SK-N-SH treated with all-trans-retinoic acid at 6 μM for 48 hours (cell line): ENCODE results near the gene PTPRT.

ENCODE experiments used
- ARNTL ChIP-seq: fragments of 450-650 bp; formaldehyde crosslinking; IDR thresholded peaks from 2 replicates; pipeline ENCODE4 v1.5.0; 2020; ENCODE audit warnings: low read depth, mild to moderate bottlenecking, moderate library complexity, borderline replicate concordance
- BACH2 ChIP-seq: fragments of 250-450 bp; sonication (Bioruptor Pico); IDR thresholded peaks from 2 replicates; pipeline ENCODE4 v1.9.0; 2021; ENCODE audit warnings: mild to moderate bottlenecking, borderline replicate concordance
- CREB5 ChIP-seq: fragments of 250-450 bp; sonication (Bioruptor Pico); IDR thresholded peaks from 2 replicates; pipeline ENCODE4 v1.5.1; 2020; ENCODE audit warnings: low read depth, mild to moderate bottlenecking, moderate library complexity
- GLIS3 ChIP-seq: fragments of 250-450 bp; sonication (Bioruptor Pico); IDR thresholded peaks from 2 replicates; pipeline ENCODE4 v1.5.0; 2020; ENCODE audit warnings: mild to moderate bottlenecking, moderate library complexity
- OSR1 ChIP-seq: fragments of 250-450 bp; sonication (Bioruptor Pico); IDR thresholded peaks from 2 replicates; pipeline ENCODE4 v1.8.0; 2022; ENCODE audit warnings: moderate library complexity, mild to moderate bottlenecking, inconsistent platforms
- PPARA ChIP-seq: fragments of 250-450 bp; sonication (Bioruptor Pico); IDR thresholded peaks from 2 replicates; pipeline ENCODE4 v1.5.0; 2020; ENCODE audit warnings: mild to moderate bottlenecking, borderline replicate concordance
- RARB ChIP-seq: fragments of 250-450 bp; sonication (Bioruptor Pico); IDR thresholded peaks from 2 replicates; pipeline ENCODE4 v1.8.0; 2021; ENCODE audit warnings: mild to moderate bottlenecking, moderate library complexity
- TSHZ2 ChIP-seq: fragments of 250-450 bp; sonication (Bioruptor Pico); IDR thresholded peaks from 2 replicates; pipeline ENCODE4 v1.5.0; 2020; ENCODE audit warnings: mild to moderate bottlenecking, moderate library complexity
- ZC3H10 ChIP-seq: fragments of 250-450 bp; sonication (Bioruptor Pico); IDR thresholded peaks from 2 replicates; pipeline ENCODE4 v1.5.1; 2021; ENCODE audit warnings: mild to moderate bottlenecking, moderate library complexity
- ZFP30 ChIP-seq: fragments of 450-650 bp; formaldehyde crosslinking; IDR thresholded peaks from 2 replicates; pipeline ENCODE4 v1.5.0; 2022; ENCODE audit warnings: mild to moderate bottlenecking, moderate library complexity
- ZNF565 ChIP-seq: fragments of 450-650 bp; formaldehyde crosslinking; conservative IDR thresholded peaks from 2 replicates; pipeline ENCODE4 v1.5.0; 2020; ENCODE audit warnings: low read depth, mild to moderate bottlenecking, moderate library complexity
- TF ChIP-seq, protein P1 (sequence below): fragments of 250-450 bp; sonication (Bioruptor Pico); IDR thresholded peaks from 2 replicates; pipeline ENCODE4 v1.5.1; 2021; ENCODE audit warnings: mild to moderate bottlenecking, moderate library complexity
- TF ChIP-seq, protein P2 (sequence below): fragments of 250-450 bp; sonication (Bioruptor Pico); IDR thresholded peaks from 2 replicates; pipeline ENCODE4 v1.8.0; 2020; ENCODE audit warnings: mild to moderate bottlenecking, moderate library complexity, borderline replicate concordance
- TF ChIP-seq, protein P3 (sequence below): fragments of 250-450 bp; sonication (Bioruptor Pico); IDR thresholded peaks from 2 replicates; pipeline ENCODE4 v1.8.0; 2021; ENCODE audit warnings: low read depth, mild to moderate bottlenecking, moderate library complexity, borderline replicate concordance

DNA sequence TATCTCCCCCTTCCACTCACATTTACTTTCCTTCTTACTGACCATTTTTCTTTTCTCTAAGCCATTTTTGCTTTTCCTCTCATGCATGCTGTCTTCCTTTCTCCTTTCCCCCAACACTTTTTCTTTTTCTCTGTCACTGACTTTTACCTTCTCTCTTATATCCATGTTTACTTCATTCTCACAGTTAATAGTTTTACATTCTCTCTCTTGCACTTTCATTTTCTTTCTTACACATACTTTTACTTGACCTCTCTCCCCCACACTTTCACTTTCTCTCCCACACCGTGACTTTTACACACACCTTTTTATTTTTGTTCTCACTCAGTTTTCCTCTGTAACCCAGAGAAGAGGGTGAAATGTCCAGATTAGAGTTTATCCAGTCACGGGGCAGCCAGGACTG, 636.3 kb downstream of the PTPRT start:
- no peak for TF ChIP-seq ZNF565
- TF ChIP-seq GLIS3 (CRISPR knock-in tag): no peak
- TF ChIP-seq, protein P1, sequence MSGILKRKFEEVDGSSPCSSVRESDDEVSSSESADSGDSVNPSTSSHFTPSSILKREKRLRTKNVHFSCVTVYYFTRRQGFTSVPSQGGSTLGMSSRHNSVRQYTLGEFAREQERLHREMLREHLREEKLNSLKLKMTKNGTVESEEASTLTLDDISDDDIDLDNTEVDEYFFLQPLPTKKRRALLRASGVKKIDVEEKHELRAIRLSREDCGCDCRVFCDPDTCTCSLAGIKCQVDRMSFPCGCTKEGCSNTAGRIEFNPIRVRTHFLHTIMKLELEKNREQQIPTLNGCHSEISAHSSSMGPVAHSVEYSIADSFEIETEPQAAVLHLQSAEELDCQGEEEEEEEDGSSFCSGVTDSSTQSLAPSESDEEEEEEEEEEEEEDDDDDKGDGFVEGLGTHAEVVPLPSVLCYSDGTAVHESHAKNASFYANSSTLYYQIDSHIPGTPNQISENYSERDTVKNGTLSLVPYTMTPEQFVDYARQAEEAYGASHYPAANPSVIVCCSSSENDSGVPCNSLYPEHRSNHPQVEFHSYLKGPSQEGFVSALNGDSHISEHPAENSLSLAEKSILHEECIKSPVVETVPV (CRISPR knock-in tag): no peak
- no peak for TF ChIP-seq BACH2
- TF ChIP-seq ARNTL (CRISPR knock-in tag): no peak
- no peak for TF ChIP-seq PPARA (CRISPR knock-in tag)
- TF ChIP-seq OSR1 (CRISPR knock-in tag): no peak
- no peak for TF ChIP-seq ZFP30
- no peak for TF ChIP-seq ZC3H10 (CRISPR knock-in tag)
- TF ChIP-seq, protein P2, sequence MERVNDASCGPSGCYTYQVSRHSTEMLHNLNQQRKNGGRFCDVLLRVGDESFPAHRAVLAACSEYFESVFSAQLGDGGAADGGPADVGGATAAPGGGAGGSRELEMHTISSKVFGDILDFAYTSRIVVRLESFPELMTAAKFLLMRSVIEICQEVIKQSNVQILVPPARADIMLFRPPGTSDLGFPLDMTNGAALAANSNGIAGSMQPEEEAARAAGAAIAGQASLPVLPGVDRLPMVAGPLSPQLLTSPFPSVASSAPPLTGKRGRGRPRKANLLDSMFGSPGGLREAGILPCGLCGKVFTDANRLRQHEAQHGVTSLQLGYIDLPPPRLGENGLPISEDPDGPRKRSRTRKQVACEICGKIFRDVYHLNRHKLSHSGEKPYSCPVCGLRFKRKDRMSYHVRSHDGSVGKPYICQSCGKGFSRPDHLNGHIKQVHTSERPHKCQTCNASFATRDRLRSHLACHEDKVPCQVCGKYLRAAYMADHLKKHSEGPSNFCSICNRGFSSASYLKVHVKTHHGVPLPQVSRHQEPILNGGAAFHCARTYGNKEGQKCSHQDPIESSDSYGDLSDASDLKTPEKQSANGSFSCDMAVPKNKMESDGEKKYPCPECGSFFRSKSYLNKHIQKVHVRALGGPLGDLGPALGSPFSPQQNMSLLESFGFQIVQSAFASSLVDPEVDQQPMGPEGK (CRISPR knock-in tag): no peak
- no peak for TF ChIP-seq RARB (CRISPR knock-in tag)
- no peak for TF ChIP-seq TSHZ2
- TF ChIP-seq CREB5 (CRISPR knock-in tag): no peak
- TF ChIP-seq, protein P3, sequence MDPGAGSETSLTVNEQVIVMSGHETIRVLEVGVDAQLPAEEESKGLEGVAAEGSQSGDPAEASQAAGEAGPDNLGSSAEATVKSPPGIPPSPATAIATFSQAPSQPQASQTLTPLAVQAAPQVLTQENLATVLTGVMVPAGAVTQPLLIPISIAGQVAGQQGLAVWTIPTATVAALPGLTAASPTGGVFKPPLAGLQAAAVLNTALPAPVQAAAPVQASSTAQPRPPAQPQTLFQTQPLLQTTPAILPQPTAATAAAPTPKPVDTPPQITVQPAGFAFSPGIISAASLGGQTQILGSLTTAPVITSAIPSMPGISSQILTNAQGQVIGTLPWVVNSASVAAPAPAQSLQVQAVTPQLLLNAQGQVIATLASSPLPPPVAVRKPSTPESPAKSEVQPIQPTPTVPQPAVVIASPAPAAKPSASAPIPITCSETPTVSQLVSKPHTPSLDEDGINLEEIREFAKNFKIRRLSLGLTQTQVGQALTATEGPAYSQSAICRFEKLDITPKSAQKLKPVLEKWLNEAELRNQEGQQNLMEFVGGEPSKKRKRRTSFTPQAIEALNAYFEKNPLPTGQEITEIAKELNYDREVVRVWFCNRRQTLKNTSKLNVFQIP (CRISPR knock-in tag): no peak
